ENCODE data around the gene TNP2. TPM values are rescaled to one million over a fixed set of nuclear protein-coding genes. Genes with fewer than 3 reads are reported as not detected.

TNP2 gene
- total and polyA plus RNA-seq, 2 of the 4 experiments (the other 2 are of a cell fraction) = not detected

- H4K5ac ChIP-seq (ENCODE audit: low read depth, low read length) = no peak overlapping the region
- no peaks in the 10 kb centered on the region for H3K9me3 ChIP-seq (ENCODE audit: control insufficient read depth, insufficient read depth, low read length)
- no peak overlapping the region for H3K4me2 ChIP-seq (ENCODE audit: low read depth, low read length)
- in situ Hi-C loops (cut with MboI; ENCODE audit: low sequenced_read_pairs) (no loop called here), dilution Hi-C loops (cut with HindIII; ENCODE audit: low sequenced_read_pairs, unreplicated experiment) (no loop called here), intact Hi-C loops (cut with micrococcal nuclease) (no loop called here)
- H3K4me1 ChIP-seq (ENCODE audit: control insufficient read depth, insufficient read depth, low read length) = peaks cover 7% of the 10 kb centered on the region; the same call in 1 of the 2 replicates
- H4K91ac ChIP-seq (ENCODE audit: insufficient read depth, low read depth, low read length) = no peak overlapping the region
- no peak overlapping the region for H2AK9ac ChIP-seq (replicated peaks; ENCODE audit: low read depth, low read length, poor library complexity)
- no peaks in the 10 kb centered on the region for H3K36me3 ChIP-seq (ENCODE audit: control insufficient read depth, insufficient read depth, low read length)
- no peaks in the 10 kb centered on the region for H3K9me1 ChIP-seq (ENCODE audit: insufficient read depth, low read length)
- no peaks in the 10 kb centered on the region for H4K20me1 ChIP-seq (ENCODE audit: insufficient read depth, low read length)
- TF ChIP-seq BHLHE40 (IDR thresholded peaks at IDR 0.05; ENCODE audit: low read depth, low read length) = no peak
- no peak for TF ChIP-seq CEBPB (IDR thresholded peaks at IDR 0.05; ENCODE audit: low read depth, low read length)
- no peak for TF ChIP-seq USF2 (IDR thresholded peaks at IDR 0.05; ENCODE audit: low read depth, low read length)
- no peak for TF ChIP-seq SMC3 (IDR thresholded peaks at IDR 0.05; ENCODE audit: low read depth, low read length)
- TF ChIP-seq ELK1 (IDR thresholded peaks at IDR 0.05; ENCODE audit: borderline replicate concordance, low read depth, low read length) = no peak
- no peak for TF ChIP-seq FOS (IDR thresholded peaks at IDR 0.05; ENCODE audit: low read depth, low read length)
- no peak for TF ChIP-seq RCOR1 (IDR thresholded peaks at IDR 0.05; ENCODE audit: insufficient replicate concordance, low read length)
- TF ChIP-seq CTCF (conservative IDR thresholded peaks at IDR 0.05; ENCODE audit: low read depth, low read length) = no peak
- no peak for TF ChIP-seq MAZ (IDR thresholded peaks at IDR 0.05; ENCODE audit: borderline replicate concordance, low read depth, low read length)
- TF ChIP-seq MXI1 (IDR thresholded peaks at IDR 0.05; ENCODE audit: borderline replicate concordance, low read depth, low read length) = no peak
- no peak for TF ChIP-seq CHD1 (IDR thresholded peaks at IDR 0.05; ENCODE audit: low read depth, low read length)
- TF ChIP-seq RFX5 (IDR thresholded peaks at IDR 0.05; ENCODE audit: low read depth, low read length) = no peak
- no peak for TF ChIP-seq RAD21 (IDR thresholded peaks at IDR 0.05; ENCODE audit: low read length)
- no peak for TF ChIP-seq NFE2L2 (IDR thresholded peaks at IDR 0.05; ENCODE audit: low read depth, low read length)
- TF ChIP-seq POLR2A (IDR thresholded peaks at IDR 0.05; ENCODE audit: low read depth, low read length) = no peak
- TF ChIP-seq MAFK (IDR thresholded peaks at IDR 0.05; ENCODE audit: low read depth, low read length) = no peak
- no peaks in the 10 kb centered on the region for H3K79me1 ChIP-seq (ENCODE audit: low read depth in 1 of 2, low read length in 2 of 2)
- DNase-seq (no peak), ATAC-seq (ENCODE audit: low read depth) (no peak)
- no TSS peak for BruUV-seq (replicated peaks)
- no peak overlapping the region for H2BK120ac ChIP-seq (ENCODE audit: low read depth, low read length)
- H3K27ac ChIP-seq (ENCODE audit: insufficient read depth, low read length) = no peak overlapping the region
- ChIA-PET CTCF (no interaction called here), POLR2A (ENCODE audit: unreplicated experiment) (no interaction called here)
- no peak overlapping the region for H2AFZ ChIP-seq (replicated peaks; ENCODE audit: low read length, poor library complexity)
- H2BK15ac ChIP-seq (ENCODE audit: low read depth, low read length) = no peak overlapping the region
- H2BK5ac ChIP-seq (ENCODE audit: low read depth, low read length, poor library complexity, severe bottlenecking) = no peak overlapping the region
- H3K4ac ChIP-seq (ENCODE audit: low read depth, low read length) = no peak overlapping the region
- no peak overlapping the region for H3K23ac ChIP-seq (ENCODE audit: low read depth, low read length)
- H4K8ac ChIP-seq (ENCODE audit: low read depth in 2 of 2, low read length in 2 of 2) = no peak overlapping the region
- no CpG with 5 or more reads among the region's 2 CpGs for WGBS, 2 experiments (ENCODE audit: extremely low coverage in 2 of 2, insufficient read length in 1 of 2)
- no peak overlapping the region for H3K14ac ChIP-seq (replicated peaks; ENCODE audit: low read depth, low read length)
- H2BK20ac ChIP-seq (ENCODE audit: low read depth, low read length) = no peak overlapping the region
- no peak overlapping the region for H3K56ac ChIP-seq (ENCODE audit: extremely low read depth, insufficient read depth, low read length)
- no peak overlapping the region for H2AK5ac ChIP-seq (ENCODE audit: low read depth, low read length)
- H3K4me3 ChIP-seq (ENCODE audit: insufficient read depth, low read depth, low read length) = no peak overlapping the region
- no peak overlapping the region for H3K9ac ChIP-seq (ENCODE audit: low read depth, low read length)
- no peak overlapping the region for H3K18ac ChIP-seq (ENCODE audit: low read depth, low read length)
- H3K27me3 ChIP-seq (ENCODE audit: control insufficient read depth, insufficient read depth, low read length) = peaks cover 4% of the 10 kb centered on the region
Measured at GRCh38 chr16:11270602-11271162, 1.6 kb upstream of the TNP2 start.
